Measurements from ENCODE around the gene PMM2. TPM values are rescaled to one million over a fixed set of nuclear protein-coding genes. Genes with fewer than 3 reads are reported as not detected.

PMM2 gene
- total RNA-seq, 1 donor from 2014 or later = 29.9 TPM

GRCh38 chr16:8888951-8889892, 91.6 kb downstream of the PMM2 start:
- TF ChIP-seq, protein P1, sequence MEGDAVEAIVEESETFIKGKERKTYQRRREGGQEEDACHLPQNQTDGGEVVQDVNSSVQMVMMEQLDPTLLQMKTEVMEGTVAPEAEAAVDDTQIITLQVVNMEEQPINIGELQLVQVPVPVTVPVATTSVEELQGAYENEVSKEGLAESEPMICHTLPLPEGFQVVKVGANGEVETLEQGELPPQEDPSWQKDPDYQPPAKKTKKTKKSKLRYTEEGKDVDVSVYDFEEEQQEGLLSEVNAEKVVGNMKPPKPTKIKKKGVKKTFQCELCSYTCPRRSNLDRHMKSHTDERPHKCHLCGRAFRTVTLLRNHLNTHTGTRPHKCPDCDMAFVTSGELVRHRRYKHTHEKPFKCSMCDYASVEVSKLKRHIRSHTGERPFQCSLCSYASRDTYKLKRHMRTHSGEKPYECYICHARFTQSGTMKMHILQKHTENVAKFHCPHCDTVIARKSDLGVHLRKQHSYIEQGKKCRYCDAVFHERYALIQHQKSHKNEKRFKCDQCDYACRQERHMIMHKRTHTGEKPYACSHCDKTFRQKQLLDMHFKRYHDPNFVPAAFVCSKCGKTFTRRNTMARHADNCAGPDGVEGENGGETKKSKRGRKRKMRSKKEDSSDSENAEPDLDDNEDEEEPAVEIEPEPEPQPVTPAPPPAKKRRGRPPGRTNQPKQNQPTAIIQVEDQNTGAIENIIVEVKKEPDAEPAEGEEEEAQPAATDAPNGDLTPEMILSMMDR (IDR thresholded peaks at IDR 0.05; ENCODE audit: insufficient read depth, low read length, poor library complexity, severe bottlenecking) = no peak
- no peak for DNase-seq (ENCODE audit: low read depth)
- Histone ChIP-seq H3K36me3 (ENCODE audit: control insufficient read depth, insufficient read depth, low read length) (peaks cover 6% of the 10 kb centered on the region), H3K4me3 (ENCODE audit: low read depth, low read length) (no peak overlapping the region), H3K27me3 (ENCODE audit: control insufficient read depth, insufficient read depth, low read length) (no peaks in the 10 kb centered on the region)

DNA sequence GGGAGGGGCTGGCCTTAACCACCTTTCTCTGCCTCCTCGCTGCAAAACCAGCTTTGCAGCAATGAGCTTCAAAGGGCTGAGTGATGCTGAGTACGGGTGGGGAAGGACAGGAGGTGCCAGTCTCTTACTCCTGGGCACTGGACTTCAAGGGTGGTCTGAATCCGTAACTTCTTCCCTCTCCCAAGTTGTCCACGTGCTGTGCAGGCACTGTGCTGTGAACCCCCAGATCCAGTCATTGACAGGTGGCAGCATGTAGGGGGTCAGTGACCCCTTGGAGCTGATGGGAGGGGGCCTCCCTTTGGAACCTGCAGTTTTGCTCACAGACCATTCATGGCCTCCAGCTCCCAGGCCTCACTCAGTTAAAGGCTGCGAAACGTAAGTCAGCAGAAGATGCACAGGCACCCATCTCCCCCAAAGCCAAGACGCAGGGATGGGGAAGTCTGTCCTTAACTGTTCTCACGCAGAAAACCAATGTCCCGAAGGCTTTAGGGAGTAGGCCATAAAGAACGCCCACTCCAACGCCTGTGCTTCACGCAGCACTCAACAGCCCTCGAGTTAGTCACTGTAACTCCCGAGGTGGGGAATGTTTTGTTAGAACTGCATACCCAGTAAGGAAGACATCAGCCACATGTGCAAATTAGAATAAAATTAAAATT, 92.4 kb downstream of the PMM2 start:
- DNase-seq (ENCODE audit: low read depth) = no peak
- no peaks in the 10 kb centered on the region for H3K27me3 ChIP-seq (ENCODE audit: control insufficient read depth, insufficient read depth, low read length)
- TF ChIP-seq, protein P1 (IDR thresholded peaks at IDR 0.05; ENCODE audit: insufficient read depth, low read length, poor library complexity, severe bottlenecking) = no peak
- no peak overlapping the region for H3K4me3 ChIP-seq (ENCODE audit: low read depth, low read length)
- H3K36me3 ChIP-seq (ENCODE audit: control insufficient read depth, insufficient read depth, low read length) = peaks cover 6% of the 10 kb centered on the region

GRCh38 chr16:8890549-8890921, 92.9 kb downstream of the PMM2 start:
- H3K4me3 ChIP-seq (ENCODE audit: low read depth, low read length) = no peak overlapping the region
- DNase-seq (ENCODE audit: low read depth) = no peak
- TF ChIP-seq, protein P1 (IDR thresholded peaks at IDR 0.05; ENCODE audit: insufficient read depth, low read length, poor library complexity, severe bottlenecking) = no peak
- no peaks in the 10 kb centered on the region for H3K27me3 ChIP-seq (ENCODE audit: control insufficient read depth, insufficient read depth, low read length)
- H3K36me3 ChIP-seq (ENCODE audit: control insufficient read depth, insufficient read depth, low read length) = peaks cover 6% of the 10 kb centered on the region

GRCh38 chr16:8892101-8892575, 94.5 kb downstream of the PMM2 start:
- TF ChIP-seq, protein P1 (IDR thresholded peaks at IDR 0.05; ENCODE audit: insufficient read depth, low read length, poor library complexity, severe bottlenecking) = no peak
- Histone ChIP-seq H3K4me3 (ENCODE audit: low read depth, low read length) (no peak overlapping the region), H3K36me3 (ENCODE audit: control insufficient read depth, insufficient read depth, low read length) (peaks cover 6% of the 10 kb centered on the region), H3K27me3 (ENCODE audit: control insufficient read depth, insufficient read depth, low read length) (no peaks in the 10 kb centered on the region)
- DNase-seq (ENCODE audit: low read depth) = no peak

- no peak for DNase-seq (ENCODE audit: low read depth)
- no peak overlapping the region for H3K4me3 ChIP-seq (ENCODE audit: low read depth, low read length)
- H3K27me3 ChIP-seq (ENCODE audit: control insufficient read depth, insufficient read depth, low read length) = no peaks in the 10 kb centered on the region
- peaks cover 4% of the 10 kb centered on the region for H3K36me3 ChIP-seq (ENCODE audit: control insufficient read depth, insufficient read depth, low read length)
- TF ChIP-seq, protein P1 (IDR thresholded peaks at IDR 0.05; ENCODE audit: insufficient read depth, low read length, poor library complexity, severe bottlenecking) = no peak
Observed at GRCh38 chr16:8893426-8893825, 95.8 kb downstream of the PMM2 start.

Measured in kidney epithelial cell (primary cell).